Measurements from ENCODE around the gene ARHGEF12.

DNA sequence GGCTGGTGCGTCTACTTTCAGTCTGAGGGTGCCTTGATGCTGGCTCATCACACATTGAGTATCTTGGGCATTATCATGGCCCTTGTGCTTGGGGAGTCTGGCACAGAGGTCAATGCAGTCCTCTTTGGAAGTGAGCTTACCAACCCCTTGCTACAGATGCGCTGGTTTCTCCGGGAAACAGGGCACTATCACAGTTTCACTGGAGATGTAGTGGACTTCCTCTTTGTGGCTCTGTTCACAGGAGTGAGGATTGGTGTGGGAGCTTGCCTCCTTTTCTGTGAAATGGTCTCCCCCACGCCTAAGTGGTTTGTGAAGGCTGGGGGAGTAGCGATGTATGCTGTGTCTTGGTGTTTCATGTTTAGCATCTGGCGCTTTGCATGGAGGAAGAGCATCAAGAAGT, 6.2 kb upstream of the ARHGEF12 start:
- TF ChIP-seq, protein P1, sequence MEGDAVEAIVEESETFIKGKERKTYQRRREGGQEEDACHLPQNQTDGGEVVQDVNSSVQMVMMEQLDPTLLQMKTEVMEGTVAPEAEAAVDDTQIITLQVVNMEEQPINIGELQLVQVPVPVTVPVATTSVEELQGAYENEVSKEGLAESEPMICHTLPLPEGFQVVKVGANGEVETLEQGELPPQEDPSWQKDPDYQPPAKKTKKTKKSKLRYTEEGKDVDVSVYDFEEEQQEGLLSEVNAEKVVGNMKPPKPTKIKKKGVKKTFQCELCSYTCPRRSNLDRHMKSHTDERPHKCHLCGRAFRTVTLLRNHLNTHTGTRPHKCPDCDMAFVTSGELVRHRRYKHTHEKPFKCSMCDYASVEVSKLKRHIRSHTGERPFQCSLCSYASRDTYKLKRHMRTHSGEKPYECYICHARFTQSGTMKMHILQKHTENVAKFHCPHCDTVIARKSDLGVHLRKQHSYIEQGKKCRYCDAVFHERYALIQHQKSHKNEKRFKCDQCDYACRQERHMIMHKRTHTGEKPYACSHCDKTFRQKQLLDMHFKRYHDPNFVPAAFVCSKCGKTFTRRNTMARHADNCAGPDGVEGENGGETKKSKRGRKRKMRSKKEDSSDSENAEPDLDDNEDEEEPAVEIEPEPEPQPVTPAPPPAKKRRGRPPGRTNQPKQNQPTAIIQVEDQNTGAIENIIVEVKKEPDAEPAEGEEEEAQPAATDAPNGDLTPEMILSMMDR (IDR thresholded peaks at IDR 0.05): no peak
- TF ChIP-seq ZFX (IDR thresholded peaks at IDR 0.05; ENCODE audit: borderline replicate concordance): no peak

Data from 22Rv1 (cell line).